HG03039 (cell line): ENCODE results near the gene ZMYND12.
"Not testable (repeated sequence)": the region's sequence is repeated elsewhere in the genome, so short reads cannot be mapped to it uniquely, and the experiment has no call there.

ENCODE experiments used
- ATAC-seq: cut with Tn5 transposase; IDR thresholded peaks from one replicate; pipeline ENCODE4 v1.9.1; 2021; ENCODE audit warnings: mild to moderate bottlenecking, moderate library complexity; ENCODE audit not compliant: unreplicated experiment

ZMYND12 gene, protein sequence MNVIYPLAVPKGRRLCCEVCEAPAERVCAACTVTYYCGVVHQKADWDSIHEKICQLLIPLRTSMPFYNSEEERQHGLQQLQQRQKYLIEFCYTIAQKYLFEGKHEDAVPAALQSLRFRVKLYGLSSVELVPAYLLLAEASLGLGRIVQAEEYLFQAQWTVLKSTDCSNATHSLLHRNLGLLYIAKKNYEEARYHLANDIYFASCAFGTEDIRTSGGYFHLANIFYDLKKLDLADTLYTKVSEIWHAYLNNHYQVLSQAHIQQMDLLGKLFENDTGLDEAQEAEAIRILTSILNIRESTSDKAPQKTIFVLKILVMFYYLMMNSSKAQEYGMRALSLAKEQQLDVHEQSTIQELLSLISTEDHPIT

DNA sequence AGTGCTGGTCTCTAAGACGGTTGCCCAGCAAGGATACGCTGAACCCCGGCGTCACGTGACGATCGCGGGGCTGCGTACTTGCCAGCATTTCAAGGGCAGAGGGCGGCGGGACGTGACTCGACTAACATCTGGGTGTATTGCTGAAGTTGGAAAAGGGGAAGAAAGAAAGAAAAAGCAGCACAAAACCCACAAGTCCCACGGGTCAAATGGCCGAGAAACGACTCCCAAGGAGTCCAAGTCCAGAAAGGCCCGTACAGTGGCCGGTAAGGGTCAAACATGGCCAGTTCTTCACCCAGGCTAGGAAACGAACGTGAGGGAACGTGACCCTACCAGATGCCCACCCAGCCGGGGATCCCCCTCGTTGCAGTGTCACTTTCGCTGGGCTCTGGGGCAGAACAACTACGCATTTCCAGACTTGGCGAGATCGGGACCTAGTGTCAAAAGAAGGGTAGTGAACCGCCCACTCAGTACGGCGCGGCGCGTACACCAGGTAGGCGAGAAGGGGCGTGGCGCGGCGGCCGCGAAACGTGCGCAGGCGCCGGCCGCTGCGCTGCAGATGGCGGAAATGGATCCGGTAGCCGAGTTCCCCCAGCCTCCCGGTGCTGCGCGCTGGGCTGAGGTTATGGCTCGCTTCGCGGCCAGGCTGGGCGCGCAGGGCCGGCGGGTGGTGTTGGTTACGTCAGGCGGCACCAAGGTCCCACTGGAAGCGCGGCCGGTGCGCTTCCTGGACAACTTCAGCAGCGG is at the start of gene ZMYND12, which contains the start of gene PPCS:
Gene ZMYND12 (minus strand): TSS at position 13 of the 744 bp plus-strand sequence. CDS start 25 bp downstream, outside the sequence.
Gene PPCS (plus strand): TSS at position 534 of the 744 bp plus-strand sequence. CDS start 23 bp downstream, at position 557.
- ATAC-seq: peak; percentile 70

DNA sequence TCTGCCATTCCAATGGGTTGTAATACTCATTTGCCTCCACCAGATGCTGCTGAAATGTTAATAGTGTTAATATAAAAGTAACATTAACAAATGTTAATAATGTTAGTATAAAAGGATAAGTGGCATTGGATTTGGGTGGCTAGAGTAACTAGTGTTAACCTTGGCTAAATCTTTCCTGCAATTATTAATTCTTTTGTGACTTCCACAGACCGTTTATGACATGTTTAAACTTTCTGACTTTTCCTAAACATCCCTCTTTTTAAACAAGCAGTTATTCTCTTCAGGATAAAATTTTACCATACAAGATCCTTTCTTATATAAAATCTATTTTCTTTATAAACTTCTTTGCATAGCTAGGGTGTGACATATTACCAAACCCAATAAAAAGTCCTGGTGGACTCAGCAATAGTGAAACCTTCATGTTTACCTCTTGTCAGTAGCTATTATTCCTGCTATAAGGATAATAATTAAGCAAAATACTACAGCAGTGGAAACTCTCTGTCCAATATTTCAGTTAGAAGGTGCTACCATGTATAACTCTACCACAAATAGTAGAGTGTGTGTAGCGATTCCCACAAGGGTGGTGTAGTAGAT is 48.8 kb upstream of the ZMYND12 start:
- ATAC-seq: no peak

GRCh38 chr1:42502031-42502430 is 46.2 kb upstream of the ZMYND12 start:
- not testable (repeated sequence) for ATAC-seq

DNA sequence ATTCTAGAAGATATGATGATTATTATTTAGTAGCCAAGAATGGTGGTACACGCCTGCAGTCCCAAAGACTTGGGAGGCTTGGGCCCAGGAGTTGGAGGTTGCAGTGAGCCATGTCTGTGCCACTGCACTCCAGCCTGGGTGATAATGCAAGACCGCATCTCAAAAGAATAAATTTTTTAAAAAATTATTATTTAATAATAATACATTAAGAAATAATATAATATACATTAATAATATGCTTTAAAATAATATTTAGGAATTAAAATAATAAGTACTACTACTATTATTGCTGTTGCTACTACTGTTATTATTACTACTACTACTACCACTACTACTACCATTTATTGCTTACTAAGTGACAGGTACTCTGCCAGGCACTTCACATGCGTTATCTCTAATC is 34.4 kb upstream of the ZMYND12 start:
- ATAC-seq: no peak

GRCh38 chr1:42484382-42484781 is 28.6 kb upstream of the ZMYND12 start:
- ATAC-seq: no peak

DNA sequence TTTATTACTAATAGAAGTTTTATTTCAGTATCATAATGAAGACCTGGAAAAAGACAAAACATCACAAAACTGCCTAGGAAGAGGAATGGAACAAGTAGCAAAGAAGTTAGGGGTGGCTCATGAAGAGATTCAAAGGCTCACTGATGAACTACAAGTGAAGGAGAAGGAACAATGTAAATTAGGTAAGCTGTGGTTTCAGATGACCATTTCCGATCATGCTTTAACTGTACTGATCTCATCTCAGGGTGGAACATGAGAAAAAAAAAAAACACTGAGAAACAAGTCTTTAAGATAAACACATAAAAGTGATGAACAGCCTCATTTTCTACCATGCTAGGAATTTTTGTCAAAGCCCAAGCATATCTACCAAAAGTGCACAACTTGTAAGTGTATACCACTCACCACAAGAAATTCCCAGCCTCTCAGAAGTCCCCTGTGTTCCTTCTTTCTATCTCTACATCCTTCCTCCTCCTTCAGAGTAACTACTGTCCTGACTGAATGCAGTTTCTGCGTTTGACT is 26.9 kb upstream of the ZMYND12 start:
- ATAC-seq: no peak

GRCh38 chr1:42480921-42481320 is 25.1 kb upstream of the ZMYND12 start:
- ATAC-seq: no peak

GRCh38 chr1:42479621-42480020 is 23.8 kb upstream of the ZMYND12 start:
- no peak for ATAC-seq

DNA sequence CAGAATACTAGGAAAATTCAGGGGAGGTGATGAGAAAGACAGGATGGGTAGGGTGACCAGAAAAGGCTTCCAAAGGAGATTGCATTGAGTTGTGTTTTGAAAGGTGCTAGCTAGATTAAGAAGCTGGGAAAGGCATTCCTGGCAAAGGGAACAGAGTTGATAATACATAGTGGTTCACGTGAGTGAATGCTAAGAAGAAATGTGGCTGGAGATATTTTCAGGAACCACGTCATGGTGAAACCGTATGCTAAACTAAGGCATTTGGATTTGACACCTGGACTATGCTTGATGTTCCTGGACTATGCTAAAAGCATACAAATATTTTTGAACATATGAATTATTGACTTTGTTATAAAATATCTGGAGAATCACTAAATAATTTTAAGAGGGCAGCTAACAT is 22.0 kb upstream of the ZMYND12 start:
- no peak for ATAC-seq

DNA sequence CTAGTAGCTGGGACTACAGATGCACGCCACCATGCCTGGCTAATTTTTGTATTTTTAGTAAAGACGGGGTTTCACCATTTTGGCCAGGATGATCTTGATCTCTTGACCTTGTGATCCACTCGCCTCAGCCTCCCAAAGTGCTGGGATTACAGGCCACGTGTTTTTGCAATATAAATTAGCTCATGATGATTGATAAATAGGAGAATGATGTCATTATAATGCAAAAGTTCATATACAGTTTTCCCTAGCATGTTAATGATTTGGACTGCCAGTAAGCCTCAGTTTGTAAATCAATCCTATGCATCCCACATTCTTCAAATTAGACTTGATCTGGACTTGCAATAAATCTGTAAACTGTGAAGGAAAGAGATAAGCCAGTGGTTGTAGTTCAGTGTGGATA is 21.5 kb upstream of the ZMYND12 start:
- not testable (repeated sequence) for ATAC-seq

- ATAC-seq: no peak
Measured at GRCh38 chr1:42476605-42477004, 20.8 kb upstream of the ZMYND12 start.

GRCh38 chr1:42469727-42470126 is 13.9 kb upstream of the ZMYND12 start:
- ATAC-seq: no peak

- no peak for ATAC-seq
Measured at GRCh38 chr1:42466030-42466429, 10.2 kb upstream of the ZMYND12 start.

DNA sequence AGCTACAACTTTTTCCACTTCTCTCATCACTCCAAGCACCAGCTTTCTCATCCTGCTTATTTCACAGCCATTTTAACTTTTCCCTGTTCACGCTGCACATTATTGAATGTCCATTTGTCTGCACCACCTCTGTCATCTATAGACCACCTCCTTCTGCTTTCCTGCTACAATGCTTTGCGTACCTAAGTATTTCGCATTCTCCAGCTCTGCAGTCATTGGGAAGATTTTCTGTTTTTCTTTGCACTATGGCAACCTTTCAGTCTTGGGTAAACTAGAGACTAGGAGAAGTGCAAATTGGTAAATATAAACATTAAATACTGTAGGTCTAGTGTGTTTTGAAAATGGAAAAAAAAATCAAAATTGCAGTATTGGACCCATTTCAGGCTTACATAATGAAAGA is 8.1 kb upstream of the ZMYND12 start:
- no peak for ATAC-seq

DNA sequence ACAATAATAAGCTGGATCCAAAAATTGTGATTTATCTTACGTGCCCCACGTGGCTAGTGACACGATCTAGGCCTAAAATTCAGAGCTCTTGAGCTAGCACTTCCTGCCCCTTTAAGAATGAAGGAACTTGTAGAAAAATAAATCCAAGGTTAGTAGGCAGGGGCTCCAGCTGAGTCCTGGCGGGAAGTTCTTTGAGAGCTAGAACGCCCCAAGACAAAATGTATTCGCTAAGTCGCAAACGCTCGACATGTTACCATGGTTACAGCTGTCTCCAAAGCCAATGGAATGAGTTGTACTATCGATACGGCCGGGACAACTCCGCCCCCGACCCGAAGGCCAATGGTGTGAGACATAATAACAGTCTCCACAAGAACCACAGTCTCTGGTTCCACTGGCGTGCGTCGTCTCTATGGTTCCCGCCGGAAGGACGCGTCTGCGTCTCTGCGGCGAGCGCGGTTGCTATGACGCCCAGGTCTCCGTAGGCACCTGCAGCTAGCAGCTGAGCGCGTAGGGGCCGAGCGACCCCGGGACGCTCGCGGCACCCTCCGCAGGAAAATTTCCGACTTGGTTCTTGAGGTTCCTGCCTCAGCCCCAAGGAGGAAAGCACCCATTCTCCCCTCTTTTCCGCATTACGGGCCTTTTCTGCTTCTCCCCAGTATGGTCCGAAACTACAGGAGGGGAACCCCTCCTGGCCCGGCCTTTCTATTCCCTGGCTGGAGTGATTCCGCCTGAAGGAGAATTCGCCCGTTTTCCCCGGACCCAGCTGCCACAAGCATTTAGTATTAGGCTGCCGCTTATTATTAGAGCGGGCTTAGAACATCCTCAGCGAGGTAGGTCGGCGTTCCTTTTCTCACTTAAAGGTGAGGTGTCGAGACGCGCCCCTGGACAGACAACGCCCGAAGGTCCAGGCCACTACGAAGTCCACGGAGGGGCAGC is 7.3 kb upstream of the ZMYND12 start, which contains the start of gene CCDC30:
Gene CCDC30 (plus strand): TSS at position 459 of the 936 bp plus-strand sequence. CDS start 17,266 bp downstream, outside the sequence.
- ATAC-seq: peak; percentile 98

- no peak for ATAC-seq
Measured at GRCh38 chr1:42461196-42461595, 5.4 kb upstream of the ZMYND12 start.

DNA sequence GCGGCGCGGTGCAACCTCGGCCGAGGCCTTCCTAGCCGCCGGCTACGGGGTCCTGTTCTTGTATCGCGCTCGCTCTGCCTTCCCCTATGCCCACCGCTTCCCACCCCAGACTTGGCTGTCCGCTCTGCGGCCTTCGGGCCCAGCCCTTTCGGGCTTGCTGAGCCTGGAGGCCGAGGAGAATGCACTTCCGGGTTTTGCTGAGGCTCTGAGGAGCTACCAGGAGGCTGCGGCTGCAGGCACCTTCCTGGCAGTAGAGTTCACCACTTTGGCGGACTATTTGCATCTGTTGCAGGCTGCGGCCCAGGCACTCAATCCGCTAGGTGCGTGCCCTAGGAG is 900 bp upstream of the ZMYND12 start:
- ATAC-seq: peak; percentile 42

DNA sequence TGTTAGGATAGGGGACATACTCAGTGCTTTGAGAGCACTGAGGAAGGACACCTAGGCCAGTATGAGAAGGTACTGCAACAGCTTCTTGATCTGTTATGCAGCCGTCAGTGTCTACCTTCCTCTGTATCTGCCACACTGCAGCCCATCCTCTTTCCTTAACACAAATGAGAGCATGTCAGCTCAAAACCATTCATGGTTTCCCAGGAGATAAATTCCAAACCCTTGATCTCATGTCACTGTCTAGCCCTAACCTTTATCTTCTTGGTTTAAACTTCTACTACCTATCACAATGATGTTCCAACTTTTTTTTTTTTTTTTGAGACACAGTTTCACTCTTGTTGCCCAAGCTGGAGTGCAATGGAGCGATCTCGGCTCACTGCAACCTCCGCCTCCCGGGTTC is 1.4 kb downstream of the ZMYND12 start:
- no peak for ATAC-seq

DNA sequence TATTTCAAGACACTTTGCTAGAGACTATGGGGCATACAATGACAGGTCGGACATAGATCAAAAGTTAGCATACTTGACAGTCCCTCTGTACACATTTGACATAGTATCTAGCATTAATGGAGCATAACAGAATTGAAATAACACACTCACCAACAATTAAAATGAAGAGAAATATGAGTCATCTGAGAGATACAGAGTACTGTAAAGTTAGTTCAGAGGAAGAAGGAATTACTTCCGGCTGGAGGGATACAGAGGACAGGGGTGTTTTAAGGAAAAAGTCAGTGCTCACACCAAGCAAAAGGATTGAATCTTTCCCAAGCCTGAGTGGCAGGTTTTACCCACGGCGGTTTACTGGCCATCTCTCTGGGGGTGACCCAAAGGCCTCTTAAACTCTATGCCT is 2.4 kb downstream of the ZMYND12 start:
- no peak for ATAC-seq

- ATAC-seq: no peak
Measured at GRCh38 chr1:42450061-42450460, 5.8 kb downstream of the ZMYND12 start.
